Measurements from ENCODE around the gene TEX29.

Gene TEX29

GRCh38 chr13:111292710-111293485 lies 27.5 kb upstream of the TEX29 start:
- no peak for DNase-seq

- no peak for DNase-seq
These were observed 24.6 kb upstream of the TEX29 start for GRCh38 chr13:111295886-111296285.

GRCh38 chr13:111296417-111296816 lies 24.0 kb upstream of the TEX29 start:
- DNase-seq: no peak

- DNase-seq: no peak
These were observed 22.0 kb upstream of the TEX29 start for GRCh38 chr13:111298214-111298975.

- no peak for DNase-seq
These were observed 18.3 kb upstream of the TEX29 start for GRCh38 chr13:111302045-111302726.

GRCh38 chr13:111303559-111303958 lies 16.9 kb upstream of the TEX29 start:
- DNase-seq: no peak

GRCh38 chr13:111304041-111304544 lies 16.3 kb upstream of the TEX29 start:
- DNase-seq: no peak

- no peak for DNase-seq
These were observed 15.7 kb upstream of the TEX29 start for GRCh38 chr13:111304603-111305289.

- DNase-seq: no peak
These were observed 7.4 kb upstream of the TEX29 start for GRCh38 chr13:111312944-111313590.

GRCh38 chr13:111313911-111314425 lies 6.5 kb upstream of the TEX29 start:
- no peak for DNase-seq

GRCh38 chr13:111314852-111315251 lies 5.6 kb upstream of the TEX29 start:
- no peak for DNase-seq

GRCh38 chr13:111315347-111315995 lies 5.0 kb upstream of the TEX29 start:
- no peak for DNase-seq

GRCh38 chr13:111316161-111316730 lies 4.2 kb upstream of the TEX29 start:
- no peak for DNase-seq

- no peak for DNase-seq
These were observed 3.3 kb upstream of the TEX29 start for GRCh38 chr13:111317042-111317550.

- DNase-seq: no peak
These were observed 2.7 kb upstream of the TEX29 start for GRCh38 chr13:111317571-111318345.

GRCh38 chr13:111318386-111318785 lies 2.1 kb upstream of the TEX29 start:
- DNase-seq: no peak

- no peak for DNase-seq
These were observed 921 bp upstream of the TEX29 start for GRCh38 chr13:111319521-111319920.

- DNase-seq: no peak
These were observed 1.8 kb downstream of the TEX29 start for GRCh38 chr13:111322001-111322915.

- DNase-seq: no peak
These were observed 2.5 kb downstream of the TEX29 start for GRCh38 chr13:111322916-111323331.
